Spleen (tissue), 7 donors: ENCODE data around the gene PRKAG3.

ENCODE experiments used
- CTCF ChIP-seq, 11 experiments: fragments of 200-600 bp in 7 of 11; fragments of 450-650 bp in 4 of 11; sonication (generic) in 4 of 11; IDR thresholded peaks in 8 of 11; conservative IDR thresholded peaks in 3 of 11; 1 replicate in 7 of 11; 2 replicates in 4 of 11; pipeline versions ENCODE4 v1.4.0 to v1.8.0; 2016 to 2021; ENCODE audit warnings: antibody characterized with exemption in 11 of 11, inconsistent platforms in 4 of 11, mild to moderate bottlenecking in 1 of 11
- POLR2A ChIP-seq, 3 donors: fragments of 450-650 bp; IDR thresholded peaks; one replicate each; pipeline ENCODE4 v1.5.1; 2017; ENCODE audit warnings: antibody characterized with exemption in 3 of 3, mild to moderate bottlenecking in 1 of 3
- POLR2AphosphoS5 ChIP-seq, 3 donors: sonication (generic); formaldehyde crosslinking; IDR thresholded peaks; one replicate each; pipeline ENCODE4 v1.5.1; 2017; ENCODE audit warnings: antibody characterized with exemption in 3 of 3
- donor health status: DM: no; HTN: no; CAD: no; lungs with moderate emphysema.
- donor health status: DM: no; HTN: no; CAD: no.
- donor health status: DM: no; HTN: no; CAD: no.

DNA sequence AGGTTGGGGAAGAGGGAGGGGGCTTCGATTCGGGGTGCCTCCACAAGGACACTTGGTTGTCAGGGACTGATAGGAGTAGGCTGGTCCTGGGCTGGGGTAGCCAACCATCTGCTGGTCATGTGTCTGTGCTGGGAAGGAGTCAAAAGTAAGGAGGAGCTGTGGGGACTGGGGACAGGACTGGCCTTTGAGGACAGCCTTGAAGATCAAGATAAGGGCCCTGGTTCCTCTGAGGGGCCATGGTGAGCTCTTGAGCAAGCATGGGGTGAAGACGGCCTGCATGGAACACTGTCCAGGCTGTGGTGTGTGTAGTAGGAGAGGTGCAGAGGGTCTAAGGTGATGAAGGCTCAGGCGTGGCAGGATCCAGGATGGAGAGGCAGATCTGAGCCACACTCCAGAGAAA, 47.9 kb downstream of the PRKAG3 start:
- TF ChIP-seq POLR2AphosphoS5 (IDR thresholded peaks at IDR 0.05) (no peak), CTCF (IDR thresholded peaks at IDR 0.05 in 8 of 11, conservative IDR thresholded peaks at IDR 0.05 in 3 of 11) (no peak), POLR2A (IDR thresholded peaks at IDR 0.05) (no peak)
